GM12872 (cell line): ENCODE results near the gene RAB4A.
A peak's percentile ranks its signal among the peaks of the same experiment; 100 is the strongest.

ENCODE experiments used
- TF ChIP-seq, protein P1 (sequence below): IDR thresholded peaks from 3 replicates; pipeline ENCODE4 v1.5.1; 2011; ENCODE audit warnings: low read depth, mild to moderate bottlenecking, low read length, moderate library complexity; ENCODE audit not compliant: insufficient read depth

Gene RAB4A

DNA sequence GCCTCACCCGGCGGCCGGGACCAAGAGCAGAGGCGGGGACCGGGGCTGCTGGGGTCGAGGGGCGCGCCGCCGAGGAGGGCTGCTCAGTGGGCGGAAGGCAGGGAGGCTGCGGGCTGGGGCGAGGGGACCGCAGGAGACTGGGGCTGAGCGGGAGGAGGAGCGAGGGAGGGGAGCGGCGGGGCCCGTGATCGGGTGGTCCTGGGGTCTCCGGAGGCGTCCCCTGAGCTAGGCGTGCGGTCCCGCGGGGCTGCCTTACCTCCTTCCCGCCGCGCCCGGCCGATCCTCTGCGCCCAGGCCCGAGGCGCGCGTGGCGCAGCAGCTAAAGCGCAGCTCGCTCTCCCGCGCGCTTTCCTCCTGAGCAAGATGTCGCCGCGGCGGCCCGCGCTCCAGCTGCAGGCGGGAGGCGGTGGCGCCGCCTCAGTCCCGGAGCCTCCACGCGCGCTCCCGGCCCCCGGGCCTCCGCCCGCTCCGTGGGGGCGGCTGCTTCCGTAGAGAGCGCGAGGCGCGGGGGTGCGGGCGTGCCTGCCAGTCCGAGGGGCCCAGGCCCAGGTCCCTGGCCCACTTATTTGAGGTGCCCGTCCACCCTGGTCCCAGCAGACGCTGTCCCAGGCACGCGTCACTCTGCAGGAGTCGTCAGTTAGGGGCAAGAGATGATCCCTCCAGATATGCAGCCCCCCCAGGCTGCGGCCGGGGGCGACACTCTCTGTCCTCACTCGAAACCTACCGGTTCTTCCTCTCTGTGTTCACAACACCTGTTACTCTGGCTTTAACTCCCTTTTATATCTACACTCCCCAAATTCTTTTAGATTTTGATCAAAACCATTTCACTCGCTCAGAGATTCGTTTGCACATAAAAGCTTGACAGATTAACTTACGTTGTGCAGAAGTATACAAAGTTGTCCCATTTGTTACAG, 72.0 kb downstream of the RAB4A start, which contains the start of gene CCSAP:
Gene CCSAP, minus strand, starts transcription at position 392 of the 914 bp plus-strand sequence. CDS start 582 bp downstream, outside the sequence.
- TF ChIP-seq, protein P1, sequence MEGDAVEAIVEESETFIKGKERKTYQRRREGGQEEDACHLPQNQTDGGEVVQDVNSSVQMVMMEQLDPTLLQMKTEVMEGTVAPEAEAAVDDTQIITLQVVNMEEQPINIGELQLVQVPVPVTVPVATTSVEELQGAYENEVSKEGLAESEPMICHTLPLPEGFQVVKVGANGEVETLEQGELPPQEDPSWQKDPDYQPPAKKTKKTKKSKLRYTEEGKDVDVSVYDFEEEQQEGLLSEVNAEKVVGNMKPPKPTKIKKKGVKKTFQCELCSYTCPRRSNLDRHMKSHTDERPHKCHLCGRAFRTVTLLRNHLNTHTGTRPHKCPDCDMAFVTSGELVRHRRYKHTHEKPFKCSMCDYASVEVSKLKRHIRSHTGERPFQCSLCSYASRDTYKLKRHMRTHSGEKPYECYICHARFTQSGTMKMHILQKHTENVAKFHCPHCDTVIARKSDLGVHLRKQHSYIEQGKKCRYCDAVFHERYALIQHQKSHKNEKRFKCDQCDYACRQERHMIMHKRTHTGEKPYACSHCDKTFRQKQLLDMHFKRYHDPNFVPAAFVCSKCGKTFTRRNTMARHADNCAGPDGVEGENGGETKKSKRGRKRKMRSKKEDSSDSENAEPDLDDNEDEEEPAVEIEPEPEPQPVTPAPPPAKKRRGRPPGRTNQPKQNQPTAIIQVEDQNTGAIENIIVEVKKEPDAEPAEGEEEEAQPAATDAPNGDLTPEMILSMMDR = 0 out of 3 replicates have a peak, but pooled peaks have one; percentile 18

DNA sequence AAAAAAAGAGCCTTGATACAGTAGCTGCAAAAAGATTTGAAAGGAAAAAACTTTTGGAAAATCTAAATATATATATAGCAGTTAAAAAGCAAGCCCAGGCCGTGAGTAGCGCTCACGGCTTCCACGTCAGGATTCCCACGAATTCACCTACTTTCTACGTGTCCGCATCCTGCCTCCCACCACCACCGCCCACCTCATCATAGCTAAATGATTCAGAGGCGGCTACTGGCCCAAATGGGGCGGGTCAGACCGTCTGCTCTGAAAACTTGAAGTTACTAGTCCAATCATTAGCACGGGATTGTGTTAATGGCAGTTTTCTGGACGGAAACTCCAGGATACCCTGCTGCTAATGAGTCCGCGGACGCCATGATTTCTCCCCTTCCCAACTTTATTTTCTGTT, 73.2 kb downstream of the RAB4A start:
- TF ChIP-seq, protein P1 = no peak

- TF ChIP-seq, protein P1 = no peak
Measured at GRCh38 chr1:229344937-229345684, 74.2 kb downstream of the RAB4A start.

- TF ChIP-seq, protein P1 = no peak
Measured at GRCh38 chr1:229347528-229347927, 76.6 kb downstream of the RAB4A start.

DNA sequence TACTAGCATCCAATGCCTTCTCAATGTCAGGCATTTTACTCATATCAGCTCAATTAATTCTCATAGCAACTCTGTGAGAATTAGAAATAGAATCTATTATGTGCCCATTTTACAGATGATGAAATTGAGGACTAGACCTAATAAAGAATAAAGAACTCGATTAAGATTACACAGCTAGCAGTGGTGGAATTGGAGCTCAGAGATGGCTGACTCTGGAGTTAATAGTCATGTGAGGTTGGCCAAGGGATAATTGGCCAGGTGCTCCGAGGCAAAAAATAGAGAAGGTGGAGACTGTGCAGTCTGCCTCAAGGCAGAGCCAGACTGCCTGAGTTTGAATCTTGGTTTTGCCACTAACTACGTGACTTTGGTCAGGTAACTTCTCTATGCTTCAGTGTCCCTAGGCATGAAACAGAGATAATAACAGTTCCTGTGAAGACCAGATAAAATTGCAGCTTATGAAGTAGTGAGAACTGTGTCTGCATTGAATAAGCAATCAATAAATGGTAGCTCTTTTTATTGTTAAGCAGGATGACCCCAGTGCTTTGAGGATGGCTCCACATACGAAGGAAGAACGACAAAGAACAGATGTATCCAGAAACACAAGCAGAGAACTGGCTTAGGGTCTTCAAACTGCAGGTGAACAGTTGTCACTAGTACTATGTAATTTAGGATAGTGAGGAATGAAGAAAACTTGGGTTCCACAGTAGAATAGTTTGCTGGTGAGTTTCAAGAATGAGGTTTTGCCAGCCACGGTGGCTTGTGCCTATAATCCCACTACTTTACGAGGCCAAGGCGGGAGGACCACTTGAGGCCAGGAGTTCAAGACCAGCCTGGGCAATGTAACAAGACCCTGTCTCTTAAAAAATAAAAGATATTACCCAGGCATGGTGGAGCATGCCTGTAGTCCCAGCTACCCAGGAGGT, 78.8 kb downstream of the RAB4A start:
- TF ChIP-seq, protein P1 = no peak

GRCh38 chr1:229352975-229353374, 82.1 kb downstream of the RAB4A start:
- TF ChIP-seq, protein P1 = no peak
